SK-N-SH (cell line): Measurements from ENCODE around the gene USP13. TPM values are rescaled to one million over a fixed set of nuclear protein-coding genes. Genes with fewer than 3 reads are reported as not detected.

ENCODE experiments used
- CTCF ChIA-PET: fragments of 300-600, 350-600 bp; formaldehyde crosslinking; extraction: SDS; loops from one replicate; lab custom pipeline; 2021; lab: Yijun Ruan, JAX
- POLR2A ChIA-PET: fragments of 350-600 bp; sonication (Branson Sonifier 250); formaldehyde crosslinking; extraction: SDS; loops from one replicate; lab custom pipeline; 2020; ENCODE audit warnings: antibody characterized with exemption, inconsistent platforms; lab: Yijun Ruan, JAX
- DNase-seq: peaks from one replicate; pipeline ENCODE4 v3.0.0; 2012
- H2AFZ ChIP-seq: fragments of 200-600 bp; sonication (generic); 2 replicates; pipeline ENCODE4 v1.8.1; 2016; ENCODE audit warnings: antibody characterized with exemption, mild to moderate bottlenecking, low read depth
- H3F3A ChIP-seq: fragments of 200-600 bp; sonication (generic); replicated peaks from 2 replicates; pipeline ENCODE3; 2016; ENCODE audit warnings: antibody characterized with exemption, mild to moderate bottlenecking; ENCODE audit not compliant: insufficient read depth
- H3K27ac ChIP-seq, 2 experiments: fragments of 200-500 bp in 1 of 2; fragments of 200-600 bp in 1 of 2; sonication (Bioruptor generic) in 1 of 2; sonication (generic), shearing (Covaris generic) in 1 of 2; 2 replicates each; pipeline versions ENCODE4 v1.5.1 to v1.6.1; 2014 to 2016; ENCODE audit warnings: low read depth in 2 of 2, inconsistent platforms in 1 of 2, low read length in 1 of 2, mild to moderate bottlenecking in 1 of 2, mixed read lengths in 1 of 2
- H3K27me3 ChIP-seq: fragments of 200-600 bp; sonication (generic), shearing (Covaris generic); 2 replicates; pipeline ENCODE4 v1.6.1; 2016; ENCODE audit warnings: mixed run types; ENCODE audit not compliant: insufficient read depth
- H3K36me3 ChIP-seq, 2 experiments: fragments of 200-500 bp in 1 of 2; fragments of 200-600 bp in 1 of 2; sonication (Bioruptor generic) in 1 of 2; sonication (generic) in 1 of 2; replicated peaks in 1 of 2; 2 replicates each; pipeline versions ENCODE3 to v1.5.1; 2014 to 2016; ENCODE audit warnings: low read length in 1 of 2, mild to moderate bottlenecking in 1 of 2; ENCODE audit not compliant: insufficient read depth in 2 of 2, control insufficient read depth in 1 of 2
- H3K4me1 ChIP-seq, 2 experiments: fragments of 200-500 bp in 1 of 2; fragments of 200-600 bp in 1 of 2; sonication (Bioruptor generic) in 1 of 2; sonication (generic), shearing (Covaris generic) in 1 of 2; 2 replicates each; pipeline versions ENCODE4 v1.5.1 to v1.6.1; 2014 to 2016; ENCODE audit warnings: low read depth in 1 of 2, low read length in 1 of 2, mixed run types in 1 of 2; ENCODE audit not compliant: insufficient read depth in 2 of 2, control insufficient read depth in 1 of 2
- H3K4me2 ChIP-seq: fragments of 200-600 bp; sonication (generic), shearing (Covaris generic); 2 replicates; pipeline ENCODE4 v1.6.1; 2017; ENCODE audit warnings: mixed run types
- H3K4me3 ChIP-seq, 2 experiments: fragments of 200-500 bp in 1 of 2; fragments of 200-600 bp in 1 of 2; sonication (Bioruptor generic) in 1 of 2; sonication (generic), shearing (Covaris generic) in 1 of 2; 2 replicates each; pipeline versions ENCODE4 v1.5.1 to v1.8.1; 2014 to 2016; ENCODE audit warnings: low read depth in 2 of 2, inconsistent platforms in 1 of 2, low read length in 1 of 2, mild to moderate bottlenecking in 1 of 2, mixed read lengths in 1 of 2, moderate library complexity in 1 of 2
- H3K79me2 ChIP-seq: fragments of 200-600 bp; sonication (generic); 2 replicates; pipeline ENCODE4 v1.8.1; 2017; ENCODE audit warnings: mild to moderate bottlenecking; ENCODE audit not compliant: insufficient read depth
- H3K9ac ChIP-seq: fragments of 200-600 bp; sonication (generic); 2 replicates; pipeline ENCODE4 v1.6.1; 2017; ENCODE audit warnings: mixed run types
- H3K9me2 ChIP-seq: fragments of 200-600 bp; sonication (generic); 2 replicates; pipeline ENCODE4 v1.6.1; 2017; ENCODE audit warnings: mixed run types
- H3K9me3 ChIP-seq: fragments of 200-600 bp; sonication (generic); 2 replicates; pipeline ENCODE4 v1.6.1; 2017; ENCODE audit warnings: mixed run types, mild to moderate bottlenecking, moderate library complexity
- H4K20me1 ChIP-seq: fragments of 200-600 bp; sonication (generic); 2 replicates; pipeline ENCODE4 v1.6.1; 2017; ENCODE audit warnings: mild to moderate bottlenecking, mixed run types; ENCODE audit not compliant: insufficient read depth
- FOSL2 ChIP-seq: IDR thresholded peaks from 2 replicates; pipeline ENCODE4 v1.4.0; 2012; ENCODE audit warnings: low read depth, mild to moderate bottlenecking, moderate library complexity, borderline replicate concordance
- FOXJ3 ChIP-seq: sonication (generic); formaldehyde crosslinking; IDR thresholded peaks from 2 replicates; pipeline ENCODE4 v1.5.1; 2020; ENCODE audit warnings: mild to moderate bottlenecking, missing genetic modification reagents
- GABPA ChIP-seq: IDR thresholded peaks from 2 replicates; pipeline ENCODE4 v1.4.0; 2012; ENCODE audit warnings: low read depth, mild to moderate bottlenecking
- JUND ChIP-seq: IDR thresholded peaks from 2 replicates; pipeline ENCODE4 v1.4.0; 2012
- MEF2A ChIP-seq: IDR thresholded peaks from 2 replicates; pipeline ENCODE4 v1.4.0; 2012; ENCODE audit warnings: low read depth, borderline replicate concordance
- MXI1 ChIP-seq: IDR thresholded peaks from 2 replicates; pipeline ENCODE4 v1.6.1; 2012; ENCODE audit warnings: mild to moderate bottlenecking, low read depth, low read length, improper control_type of control experiment
- POLR2AphosphoS5 ChIP-seq: IDR thresholded peaks from 2 replicates; pipeline ENCODE4 v1.6.1; 2012; ENCODE audit warnings: low read depth, low read length
- RAD21 ChIP-seq: IDR thresholded peaks from 2 replicates; pipeline ENCODE4 v1.6.1; 2012; ENCODE audit warnings: mild to moderate bottlenecking, low read length
- RCOR1 ChIP-seq: fragments of 150-350 bp; IDR thresholded peaks from 2 replicates; pipeline ENCODE4 v1.6.1; 2017; ENCODE audit warnings: antibody characterized with exemption, low read length
- SIN3A ChIP-seq: IDR thresholded peaks from 2 replicates; pipeline ENCODE4 v1.6.1; 2012; ENCODE audit warnings: low read depth, mild to moderate bottlenecking, low read length, moderate library complexity, borderline replicate concordance
- SMC3 ChIP-seq: IDR thresholded peaks from 2 replicates; pipeline ENCODE4 v1.6.1; 2012; ENCODE audit warnings: low read depth, low read length, improper control_type of control experiment
- TAF1 ChIP-seq: IDR thresholded peaks from 2 replicates; pipeline ENCODE4 v1.6.1; 2012; ENCODE audit warnings: low read depth, mild to moderate bottlenecking, low read length, moderate library complexity, borderline replicate concordance
- YY1 ChIP-seq: IDR thresholded peaks from 2 replicates; pipeline ENCODE4 v1.4.0; 2012; ENCODE audit warnings: low read depth, mild to moderate bottlenecking
- WGBS: methylation state at CpG from one replicate; pipeline ENCODE4 v1.1.6; 2017; ENCODE audit warnings: low lambda C conversion rate; 5-methylcytosine and 5-hydroxymethylcytosine counted together
- polyA plus RNA-seq, 3 experiments: library from polyadenylated mRNA; depleted of rRNA; stranded (reverse); fragments of >200 nt; gene quantifications; 2 replicates each; pipeline ENCODE4 v1.2.3, GENCODE V29; 2012
- TF ChIP-seq, protein P1 (sequence below): fragments of 150-350 bp; IDR thresholded peaks from 2 replicates; pipeline ENCODE4 v1.6.1; 2017; ENCODE audit warnings: antibody characterized with exemption, low read length, low read depth, borderline replicate concordance
- TF ChIP-seq, protein P2 (sequence below): IDR thresholded peaks from 2 replicates; pipeline ENCODE4 v1.4.0; 2012; ENCODE audit warnings: low read depth, borderline replicate concordance
- TF ChIP-seq, protein P3 (sequence below): IDR thresholded peaks from 2 replicates; pipeline ENCODE4 v1.6.1; 2012; ENCODE audit warnings: mild to moderate bottlenecking, low read depth, low read length, moderate library complexity
- TF ChIP-seq, protein P4 (sequence below): IDR thresholded peaks from 2 replicates; pipeline ENCODE4 v1.4.0; 2012; ENCODE audit warnings: low read depth, borderline replicate concordance
- TF ChIP-seq, protein P5 (sequence below): fragments of 150-350 bp; IDR thresholded peaks from 2 replicates; pipeline ENCODE4 v1.6.1; 2016; ENCODE audit warnings: mild to moderate bottlenecking, low read depth, low read length

USP13 gene
- polyA plus RNA-seq, 1 of the 3 experiments (the other 2 are of a cell fraction) = 8.2 TPM

DNA sequence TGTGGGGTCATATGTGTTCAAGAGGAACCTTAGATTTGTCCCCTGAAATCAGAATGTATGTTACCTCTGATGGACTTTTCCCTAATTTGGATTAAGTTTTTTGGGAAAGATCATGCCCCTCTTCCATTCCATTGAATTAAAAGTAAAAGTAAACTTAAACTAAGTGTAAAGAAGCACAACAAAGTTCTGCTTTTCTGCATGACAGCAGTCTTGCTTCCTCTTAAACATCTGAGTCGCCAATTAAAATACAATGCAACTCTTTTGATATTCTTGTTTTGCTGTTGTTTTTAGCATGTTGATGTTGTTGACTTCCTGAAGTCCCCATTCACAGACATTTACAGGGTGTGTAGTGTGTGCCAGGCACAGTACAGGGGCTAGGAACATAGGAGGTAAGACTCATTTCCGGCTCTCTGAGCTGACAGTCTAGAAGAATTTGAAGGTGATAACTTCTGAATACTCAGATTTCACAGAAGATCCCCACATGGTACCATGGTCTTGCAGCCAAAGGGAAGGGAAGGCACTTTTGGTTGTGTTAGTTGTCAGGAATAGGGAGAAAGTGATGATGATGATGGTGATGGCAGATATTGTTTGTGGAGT lies 45.0 kb downstream of the USP13 start:
- Histone ChIP-seq H2AFZ (no peak overlapping the region), H3F3A (peaks cover 4% of the 10 kb centered on the region), H3K4me1 (no peaks in the 10 kb centered on the region), H3K4me2 (no peak overlapping the region), H3K79me2 (peaks cover 48% of the 10 kb centered on the region), H3K9me2 (no peaks in the 10 kb centered on the region), H3K9ac (no peak overlapping the region), H3K9me3 (no peaks in the 10 kb centered on the region), H3K36me3 (peaks cover 9% of the 10 kb centered on the region in 2 experiments), H3K4me3 (no peak overlapping the region), H3K27me3 (no peaks in the 10 kb centered on the region), H4K20me1 (no peaks in the 10 kb centered on the region), H3K27ac (no peak overlapping the region)
- TF ChIP-seq, protein P1, sequence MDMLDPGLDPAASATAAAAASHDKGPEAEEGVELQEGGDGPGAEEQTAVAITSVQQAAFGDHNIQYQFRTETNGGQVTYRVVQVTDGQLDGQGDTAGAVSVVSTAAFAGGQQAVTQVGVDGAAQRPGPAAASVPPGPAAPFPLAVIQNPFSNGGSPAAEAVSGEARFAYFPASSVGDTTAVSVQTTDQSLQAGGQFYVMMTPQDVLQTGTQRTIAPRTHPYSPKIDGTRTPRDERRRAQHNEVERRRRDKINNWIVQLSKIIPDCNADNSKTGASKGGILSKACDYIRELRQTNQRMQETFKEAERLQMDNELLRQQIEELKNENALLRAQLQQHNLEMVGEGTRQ = no peak
- DNase-seq = no peak
- 98% methylated on average over 2 of the region's 2 CpGs for WGBS
- ChIA-PET CTCF (interaction anchor here (1.0 kb wide), 1 partner anchor 53 kb away, joined by 3 read pairs; no protein-coding TSS in a partner anchor), POLR2A (no interaction called here)

DNA sequence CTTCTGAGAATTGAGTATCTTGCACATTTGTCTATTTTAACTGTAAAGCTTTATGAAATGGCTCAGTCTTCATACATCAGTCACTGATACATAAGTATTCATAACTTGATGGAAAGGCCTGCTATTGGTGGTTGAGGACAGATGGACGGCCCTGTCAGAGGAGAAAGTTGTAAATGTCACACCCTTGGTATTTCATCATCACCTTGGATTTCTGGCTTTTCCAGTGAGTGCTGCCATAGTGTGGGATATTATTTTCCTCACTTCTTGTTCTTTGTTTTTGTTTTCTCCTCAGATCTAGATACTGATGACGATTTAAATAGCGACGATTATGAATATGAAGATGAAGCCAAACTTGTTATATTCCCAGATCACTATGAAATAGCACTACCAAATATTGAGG lies 47.9 kb downstream of the USP13 start:
- Histone ChIP-seq H4K20me1 (no peaks in the 10 kb centered on the region), H3K27me3 (no peaks in the 10 kb centered on the region), H3K9me2 (no peaks in the 10 kb centered on the region), H3K79me2 (peaks cover 43% of the 10 kb centered on the region), H3F3A (peaks cover 5% of the 10 kb centered on the region), H3K4me2 (no peak overlapping the region), H3K9me3 (no peaks in the 10 kb centered on the region), H3K36me3 (peaks cover 12 to 19% of the 10 kb centered on the region in 2 experiments), H3K9ac (no peak overlapping the region), H3K4me3 (no peak overlapping the region), H3K4me1 (no peaks in the 10 kb centered on the region), H3K27ac (no peak overlapping the region), H2AFZ (no peak overlapping the region)
- TF ChIP-seq FOXJ3 (CRISPR knock-in tag) (no peak), MXI1 (no peak), POLR2AphosphoS5 (no peak), MEF2A (no peak), GABPA (no peak), RCOR1 (no peak), YY1 (no peak), JUND (no peak), TAF1 (no peak), RAD21 (no peak), FOSL2 (no peak), SMC3 (no peak), SIN3A (no peak)
- TF ChIP-seq, protein P2, sequence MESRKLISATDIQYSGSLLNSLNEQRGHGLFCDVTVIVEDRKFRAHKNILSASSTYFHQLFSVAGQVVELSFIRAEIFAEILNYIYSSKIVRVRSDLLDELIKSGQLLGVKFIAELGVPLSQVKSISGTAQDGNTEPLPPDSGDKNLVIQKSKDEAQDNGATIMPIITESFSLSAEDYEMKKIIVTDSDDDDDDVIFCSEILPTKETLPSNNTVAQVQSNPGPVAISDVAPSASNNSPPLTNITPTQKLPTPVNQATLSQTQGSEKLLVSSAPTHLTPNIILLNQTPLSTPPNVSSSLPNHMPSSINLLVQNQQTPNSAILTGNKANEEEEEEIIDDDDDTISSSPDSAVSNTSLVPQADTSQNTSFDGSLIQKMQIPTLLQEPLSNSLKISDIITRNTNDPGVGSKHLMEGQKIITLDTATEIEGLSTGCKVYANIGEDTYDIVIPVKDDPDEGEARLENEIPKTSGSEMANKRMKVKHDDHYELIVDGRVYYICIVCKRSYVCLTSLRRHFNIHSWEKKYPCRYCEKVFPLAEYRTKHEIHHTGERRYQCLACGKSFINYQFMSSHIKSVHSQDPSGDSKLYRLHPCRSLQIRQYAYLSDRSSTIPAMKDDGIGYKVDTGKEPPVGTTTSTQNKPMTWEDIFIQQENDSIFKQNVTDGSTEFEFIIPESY = no peak
- TF ChIP-seq, protein P3, sequence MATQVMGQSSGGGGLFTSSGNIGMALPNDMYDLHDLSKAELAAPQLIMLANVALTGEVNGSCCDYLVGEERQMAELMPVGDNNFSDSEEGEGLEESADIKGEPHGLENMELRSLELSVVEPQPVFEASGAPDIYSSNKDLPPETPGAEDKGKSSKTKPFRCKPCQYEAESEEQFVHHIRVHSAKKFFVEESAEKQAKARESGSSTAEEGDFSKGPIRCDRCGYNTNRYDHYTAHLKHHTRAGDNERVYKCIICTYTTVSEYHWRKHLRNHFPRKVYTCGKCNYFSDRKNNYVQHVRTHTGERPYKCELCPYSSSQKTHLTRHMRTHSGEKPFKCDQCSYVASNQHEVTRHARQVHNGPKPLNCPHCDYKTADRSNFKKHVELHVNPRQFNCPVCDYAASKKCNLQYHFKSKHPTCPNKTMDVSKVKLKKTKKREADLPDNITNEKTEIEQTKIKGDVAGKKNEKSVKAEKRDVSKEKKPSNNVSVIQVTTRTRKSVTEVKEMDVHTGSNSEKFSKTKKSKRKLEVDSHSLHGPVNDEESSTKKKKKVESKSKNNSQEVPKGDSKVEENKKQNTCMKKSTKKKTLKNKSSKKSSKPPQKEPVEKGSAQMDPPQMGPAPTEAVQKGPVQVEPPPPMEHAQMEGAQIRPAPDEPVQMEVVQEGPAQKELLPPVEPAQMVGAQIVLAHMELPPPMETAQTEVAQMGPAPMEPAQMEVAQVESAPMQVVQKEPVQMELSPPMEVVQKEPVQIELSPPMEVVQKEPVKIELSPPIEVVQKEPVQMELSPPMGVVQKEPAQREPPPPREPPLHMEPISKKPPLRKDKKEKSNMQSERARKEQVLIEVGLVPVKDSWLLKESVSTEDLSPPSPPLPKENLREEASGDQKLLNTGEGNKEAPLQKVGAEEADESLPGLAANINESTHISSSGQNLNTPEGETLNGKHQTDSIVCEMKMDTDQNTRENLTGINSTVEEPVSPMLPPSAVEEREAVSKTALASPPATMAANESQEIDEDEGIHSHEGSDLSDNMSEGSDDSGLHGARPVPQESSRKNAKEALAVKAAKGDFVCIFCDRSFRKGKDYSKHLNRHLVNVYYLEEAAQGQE = no peak
- TF ChIP-seq, protein P4, sequence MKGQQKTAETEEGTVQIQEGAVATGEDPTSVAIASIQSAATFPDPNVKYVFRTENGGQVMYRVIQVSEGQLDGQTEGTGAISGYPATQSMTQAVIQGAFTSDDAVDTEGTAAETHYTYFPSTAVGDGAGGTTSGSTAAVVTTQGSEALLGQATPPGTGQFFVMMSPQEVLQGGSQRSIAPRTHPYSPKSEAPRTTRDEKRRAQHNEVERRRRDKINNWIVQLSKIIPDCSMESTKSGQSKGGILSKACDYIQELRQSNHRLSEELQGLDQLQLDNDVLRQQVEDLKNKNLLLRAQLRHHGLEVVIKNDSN = no peak
- TF ChIP-seq, protein P5, sequence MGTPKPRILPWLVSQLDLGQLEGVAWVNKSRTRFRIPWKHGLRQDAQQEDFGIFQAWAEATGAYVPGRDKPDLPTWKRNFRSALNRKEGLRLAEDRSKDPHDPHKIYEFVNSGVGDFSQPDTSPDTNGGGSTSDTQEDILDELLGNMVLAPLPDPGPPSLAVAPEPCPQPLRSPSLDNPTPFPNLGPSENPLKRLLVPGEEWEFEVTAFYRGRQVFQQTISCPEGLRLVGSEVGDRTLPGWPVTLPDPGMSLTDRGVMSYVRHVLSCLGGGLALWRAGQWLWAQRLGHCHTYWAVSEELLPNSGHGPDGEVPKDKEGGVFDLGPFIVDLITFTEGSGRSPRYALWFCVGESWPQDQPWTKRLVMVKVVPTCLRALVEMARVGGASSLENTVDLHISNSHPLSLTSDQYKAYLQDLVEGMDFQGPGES = no peak
- 97% methylated on average over 4 of the region's 4 CpGs for WGBS
- POLR2A ChIA-PET = no interaction called here
- no peak for DNase-seq
- CTCF ChIA-PET = interaction anchor here (1.2 kb wide), 1 partner anchor 114 kb away, joined by 3 read pairs; no protein-coding TSS in a partner anchor
